GM12878 (cell line): ENCODE measurements around the gene FCER1G. TPM values are rescaled to one million over a fixed set of nuclear protein-coding genes. Genes with fewer than 3 reads are reported as not detected.

Source experiments
- ATAC-seq: fragments of 200-7000 bp; cut with Tn5 transposase; 3 replicates; pipeline ENCODE4 v1.9.1; 2020; ENCODE audit warnings: mild to moderate bottlenecking, moderate library complexity
- Bru-seq: library from RNA; stranded (reverse); fragments of 400-500 nt; gene quantifications from one replicate; lab custom pipeline; 2021; lab: Mats Ljungman, UMichigan
- BruChase-seq, 2 experiments: library from RNA; stranded (reverse); fragments of 400-500 nt; gene quantifications; one replicate each; lab custom pipeline; 2021; lab: Mats Ljungman, UMichigan
- BruUV-seq: library from RNA; stranded (reverse); fragments of 400-500 nt; replicated peaks from 2 replicates; lab custom pipeline; 2021; lab: Mats Ljungman, UMichigan
- CTCF ChIA-PET: fragments of 300-600 bp; sonication (Branson Sonifier 250); formaldehyde crosslinking; extraction: SDS; loops from one replicate; lab custom pipeline; 2021; ENCODE audit warnings: inconsistent platforms; lab: Yijun Ruan, JAX
- POLR2A ChIA-PET: fragments of 350-600 bp; formaldehyde crosslinking; extraction: SDS; loops from one replicate; lab custom pipeline; 2021; ENCODE audit warnings: inconsistent platforms; lab: Charles Lee
- RAD21 ChIA-PET: fragments of 300-600 bp; sonication (Branson Sonifier 250); formaldehyde crosslinking; loops from one replicate; lab custom pipeline; 2023; ENCODE audit warnings: antibody characterized with exemption; ENCODE audit not compliant: unreplicated experiment; lab: Charles Lee
- SMC1A ChIA-PET: fragments of 300-600 bp; sonication (Branson Sonifier 250); formaldehyde crosslinking; loops from one replicate; lab custom pipeline; 2023; ENCODE audit not compliant: unreplicated experiment, uncharacterized antibody; lab: Charles Lee
- DNase-seq: peaks from one replicate; pipeline ENCODE4 v3.0.0-alpha.2; 2011; ENCODE audit warnings: low read depth, low spot score
- FAIRE-seq: peaks from 3 replicates; lab custom pipeline; 2011; peaks lifted over from hg19 to GRCh38; lab: Jason Lieb, UNC
- H2AFZ ChIP-seq: 2 replicates; pipeline ENCODE4 v1.6.0; 2011; ENCODE audit warnings: low read depth, low read length, control low read depth; ENCODE audit not compliant: control insufficient read depth
- H3K27ac ChIP-seq: 2 replicates; pipeline ENCODE4 v1.5.1; 2011; ENCODE audit warnings: control low read depth; ENCODE audit not compliant: control insufficient read depth, insufficient read depth
- H3K27me3 ChIP-seq, 2 experiments: replicated peaks in 1 of 2; 2 replicates each; pipeline versions ENCODE4 v1.6.0 to v1.6.1; 2011; ENCODE audit warnings: low read length in 1 of 2; ENCODE audit not compliant: control insufficient read depth in 2 of 2, insufficient read depth in 2 of 2
- H3K36me3 ChIP-seq, 2 experiments: 2 replicates each; pipeline ENCODE4 v1.5.1; 2011; ENCODE audit warnings: low read length in 1 of 2; ENCODE audit not compliant: control insufficient read depth in 2 of 2, insufficient read depth in 2 of 2
- H3K4me1 ChIP-seq: 2 replicates; pipeline ENCODE4 v1.6.1; 2011; ENCODE audit warnings: mild to moderate bottlenecking, low read length, moderate library complexity, mixed read lengths; ENCODE audit not compliant: control insufficient read depth, insufficient read depth
- H3K4me2 ChIP-seq: 2 replicates; pipeline ENCODE4 v1.6.0; 2011; ENCODE audit warnings: control low read depth; ENCODE audit not compliant: control insufficient read depth, insufficient read depth
- H3K4me3 ChIP-seq: fragments of 200-600 bp; sonication (generic); 2 replicates; pipeline ENCODE4 v1.5.1; 2016
- H3K79me2 ChIP-seq: 2 replicates; pipeline ENCODE4 v1.6.0; 2011; ENCODE audit warnings: low read length; ENCODE audit not compliant: control insufficient read depth, insufficient read depth
- H3K9ac ChIP-seq: 2 replicates; pipeline ENCODE4 v1.8.0; 2011; ENCODE audit warnings: low read length, control low read depth, mixed read lengths; ENCODE audit not compliant: control insufficient read depth, insufficient read depth
- H3K9me3 ChIP-seq: replicated peaks from 3 replicates; pipeline ENCODE4 v1.5.1; 2011; ENCODE audit warnings: mild to moderate bottlenecking, low read length; ENCODE audit not compliant: control insufficient read depth, insufficient read depth
- H4K20me1 ChIP-seq: 2 replicates; pipeline ENCODE4 v1.6.0; 2011; ENCODE audit not compliant: control insufficient read depth, insufficient read depth
- ESRRA ChIP-seq: IDR thresholded peaks from 2 replicates; pipeline ENCODE4 v1.6.1; 2012; ENCODE audit warnings: mild to moderate bottlenecking, low read length, improper control_type of control experiment
- POLR2A ChIP-seq: IDR thresholded peaks from 2 replicates; pipeline ENCODE4 v1.6.1; 2011; ENCODE audit warnings: low read depth, mild to moderate bottlenecking, low read length
- WGBS: methylation state at CpG from one replicate; pipeline ENCODE4 v1.1.6; 2016; ENCODE audit warnings: low lambda C conversion rate; ENCODE audit not compliant: insufficient replicate concordance, insufficient coverage; ENCODE audit errors: missing lambda C conversion rate; 5-methylcytosine and 5-hydroxymethylcytosine counted together
- in situ Hi-C: fragments of 300-500 bp; cut with MboI; formaldehyde crosslinking; loops from 9 replicates; pipeline ENCODE4 v1.14.3; 2018; ENCODE audit warnings: mixed read lengths
- intact Hi-C: fragments of 100-400 bp; cut with micrococcal nuclease; formaldehyde crosslinking; loops from one replicate; pipeline ENCODE4 v1.14.2; 2022; ENCODE audit not compliant: unreplicated experiment
- long read RNA-seq, 2 experiments: library from polyadenylated mRNA; unstranded; transcript quantifications; one replicate each; pipeline ENCODE4 v2.0.0, GENCODE V29; 2019 to 2020
- polyA minus RNA-seq, 3 experiments: library from RNA; depleted of rRNA, polyadenylated mRNA; stranded (reverse); fragments of >200 nt; gene quantifications; 2 replicates each; pipeline ENCODE4 v1.2.3, GENCODE V29; 2011
- polyA plus RNA-seq, 11 experiments: library from polyadenylated mRNA; depleted of rRNA in 4 of 11; unstranded in 6 of 11; stranded (reverse) in 5 of 11; fragments of >200 nt; fragmentation: Nextera tagmentation in 4 of 11; fragmentation: Illumina TruSeq in 1 of 11; extraction: Ambion mirVana in 4 of 11; extraction: Trizol in 1 of 11; gene quantifications; 1 replicate in 1 of 11; 2 replicates in 10 of 11; pipeline versions ENCODE4 v1.2.1 to v1.2.3, GENCODE V29; 2011 to 2016; ENCODE audit warnings: inconsistent platforms in 2 of 11, missing spikeins in 2 of 11, low read depth in 1 of 11
- total RNA-seq, 4 experiments: library from RNA; depleted of rRNA in 3 of 4; stranded (reverse); fragments of >200 nt in 3 of 4; fragmentation: Illumina TruSeq in 1 of 4; extraction: Trizol in 1 of 4; gene quantifications; 2 replicates each; pipeline versions ENCODE4 v1.2.1 to v1.2.3, GENCODE V29; 2013 to 2021

The FCER1G gene
- not detected in 2 replicates for total RNA-seq (2013; cell fraction: nucleolus; rRNA removed)
- total RNA-seq (2014; rRNA removed) (0.45 TPM in 1 of 2 replicates, not detected in the other), total RNA-seq (2014; rRNA removed; fragmentation: Illumina TruSeq; extraction: Trizol) (0.40 and 0.92 TPM in 2 replicates), total RNA-seq (2021) (0.56 and 1.2 TPM in 2 replicates), polyA plus RNA-seq (2011; rRNA removed) (1.1 and 1.4 TPM in 2 replicates), polyA plus RNA-seq (2014; fragmentation: Illumina TruSeq; extraction: Trizol) (1.5 and 1.6 TPM in 2 replicates), polyA plus RNA-seq (2014; fragmentation: Nextera tagmentation; extraction: Ambion mirVana) (1 to 10 TPM; 1.1 to 1.3 TPM), polyA plus RNA-seq (2014; rRNA removed) (0.88 and 1.9 TPM in 2 replicates), polyA plus RNA-seq (2016; fragmentation: Nextera tagmentation; extraction: Ambion mirVana) (under 1 TPM; 0.48 to 0.71 TPM), polyA minus RNA-seq (2011; rRNA and poly(A)+ RNA removed) (0.66 and 0.93 TPM in 2 replicates), Bru-seq, nascent RNA (percentile 45 among the genes with signal in this experiment), BruChase-seq, experiment 1, labeled RNA remaining after a 6-hour chase (percentile 55 among the genes with signal in this experiment), BruChase-seq, experiment 2, labeled RNA remaining after a 2-hour chase (percentile 55 among the genes with signal in this experiment)
- 3.2 TPM for polyA plus RNA-seq (2011; ENCODE audit: low read depth)
- polyA plus RNA-seq (2011; cell fraction: cytosol; rRNA removed): 1.1 and 1.2 TPM in 2 replicates
- polyA plus RNA-seq (2011; cell fraction: nucleus; rRNA removed): 1.3 and 1.5 TPM in 2 replicates
- polyA plus RNA-seq (2012): 2.5 and 2.9 TPM in 2 replicates
- not detected in 2 replicates for polyA minus RNA-seq (2011; cell fraction: cytosol; rRNA and poly(A)+ RNA removed)
- polyA minus RNA-seq (2011; cell fraction: nucleus; rRNA and poly(A)+ RNA removed): not detected in 2 replicates
- long read RNA-seq, experiment 1: 0 reads
- long read RNA-seq, experiment 2: 0 reads

GRCh38 chr1:161215076-161215475 is at the start of gene FCER1G:
Gene FCER1G (plus strand): TSS chr1:161215295. CDS start chr1:161215322, 27 bp downstream.
- CTCF ChIA-PET: interaction anchor here (0.7 to 17.1 kb wide), 5 partner anchors 8 to 152 kb away, joined by 4 to 385 read pairs (median 16); partner anchors contain the start of genes CFAP126, NDUFS2 and TOMM40L
- H3K9me3 ChIP-seq: no peaks in the 10 kb centered on the region
- 88% methylated on average over 10 of the region's 10 CpGs for WGBS
- H3K4me3 ChIP-seq: no peak within 1 kb of the TSS
- no peak within 1 kb of the TSS for H3K27ac ChIP-seq
- H3K9ac ChIP-seq: no peak within 1 kb of the TSS
- no peak for TF ChIP-seq ESRRA
- TF ChIP-seq POLR2A: 0 out of 2 replicates have a peak, but pooled peaks have one; percentile 20
- H3K4me1 ChIP-seq: peaks cover 21% of the 10 kb centered on the region
- in situ Hi-C loops (no loop called here), intact Hi-C loops (no loop called here)
- H3K36me3 ChIP-seq: peaks cover 8 to 28% of the 10 kb centered on the region in 2 experiments
- H4K20me1 ChIP-seq: no peaks in the 10 kb centered on the region
- ATAC-seq: no peak
- SMC1A ChIA-PET: interaction anchor here (0.9 to 3.1 kb wide), 4 partner anchors 9 to 168 kb away, joined by 3 to 33 read pairs (median 12); partner anchors contain the start of genes APOA2 and TOMM40L
- no TSS peak for BruUV-seq
- RAD21 ChIA-PET: interaction anchor here (0.7 to 3.1 kb wide), 2 partner anchors 11 to 13 kb away, joined by 3 to 18 read pairs; partner anchors contain the start of genes NDUFS2 and TOMM40L
- H3K27me3 ChIP-seq: no peaks in the 10 kb centered on the region
- no peak within 1 kb of the TSS for H2AFZ ChIP-seq
- no peaks in the 10 kb centered on the region for H3K79me2 ChIP-seq
- POLR2A ChIA-PET: interaction anchor here (5.7 kb wide), 1 partner anchor 12 kb away, joined by 24 read pairs; the partner anchor contains the start of gene NDUFS2
- FAIRE-seq: no peak
- no peak within 1 kb of the TSS for H3K4me2 ChIP-seq
- DNase-seq: no peak
